PC-9 (cell line): Measurements from ENCODE around the gene RGL2. TPM values are rescaled to one million over a fixed set of nuclear protein-coding genes. Genes with fewer than 3 reads are reported as not detected.
"Not testable (repeated sequence)": the region's sequence is repeated elsewhere in the genome, so short reads cannot be mapped to it uniquely, and the experiment has no call there.

Source experiments
- BruUV-seq: library from RNA; stranded (reverse); fragments of 400-500 nt; replicated peaks from 2 replicates; lab custom pipeline; 2021; lab: Mats Ljungman, UMichigan
- CTCF ChIA-PET: fragments of 300-600 bp; sonication (Branson Sonifier 250); formaldehyde crosslinking; loops from one replicate; lab custom pipeline; 2022; ENCODE audit warnings: antibody characterized with exemption; lab: Charles Lee
- POLR2A ChIA-PET: fragments of 300-600 bp; sonication (Branson Sonifier 250); formaldehyde crosslinking; loops from one replicate; lab custom pipeline; 2022; ENCODE audit warnings: antibody characterized with exemption; ENCODE audit not compliant: unreplicated experiment; lab: Charles Lee
- DNase-seq, 2 experiments: peaks; one replicate each; pipeline versions ENCODE4 v3.0.0 to v3.0.0-alpha.2; 2015 to 2022; ENCODE audit warnings: mixed read lengths in 1 of 2
- H2AFZ ChIP-seq: fragments of 200-600 bp; sonication (generic); 2 replicates; pipeline ENCODE4 v1.8.1; 2017; ENCODE audit warnings: antibody characterized with exemption
- H3F3A ChIP-seq: fragments of 200-600 bp; sonication (generic); 2 replicates; pipeline ENCODE4 v1.8.1; 2017; ENCODE audit warnings: antibody characterized with exemption, mild to moderate bottlenecking, low read depth; ENCODE audit not compliant: insufficient read depth
- H3K27ac ChIP-seq: fragments of 200-600 bp; sonication (generic); 2 replicates; pipeline ENCODE4 v1.6.1; 2016; ENCODE audit warnings: mixed run types
- H3K27me3 ChIP-seq: fragments of 200-600 bp; sonication (generic); 2 replicates; pipeline ENCODE4 v1.6.1; 2016; ENCODE audit warnings: low read depth, mixed run types; ENCODE audit not compliant: insufficient read depth
- H3K36me3 ChIP-seq: fragments of 200-600 bp; sonication (generic); 2 replicates; pipeline ENCODE4 v1.6.1; 2016; ENCODE audit warnings: low read depth, mixed run types
- H3K4me1 ChIP-seq: fragments of 200-600 bp; sonication (generic); replicated peaks from 2 replicates; pipeline ENCODE4 v1.6.1; 2016; ENCODE audit warnings: mixed run types; ENCODE audit not compliant: insufficient read depth
- H3K4me2 ChIP-seq: fragments of 200-600 bp; sonication (generic); 2 replicates; pipeline ENCODE4 v1.6.1; 2017; ENCODE audit warnings: mixed run types
- H3K4me3 ChIP-seq: fragments of 200-600 bp; sonication (generic); 2 replicates; pipeline ENCODE4 v1.6.1; 2016; ENCODE audit warnings: mixed run types
- H3K79me2 ChIP-seq: fragments of 200-600 bp; sonication (generic); 2 replicates; pipeline ENCODE4 v1.6.1; 2017; ENCODE audit warnings: low read depth, mixed run types
- H3K9me2 ChIP-seq: fragments of 200-600 bp; sonication (generic); 2 replicates; pipeline ENCODE4 v1.8.1; 2017; ENCODE audit warnings: mild to moderate bottlenecking; ENCODE audit not compliant: insufficient read depth
- H3K9me3 ChIP-seq: fragments of 200-600 bp; sonication (generic); 2 replicates; pipeline ENCODE4 v1.8.1; 2016; ENCODE audit warnings: low read depth; ENCODE audit not compliant: insufficient read depth
- H4K20me1 ChIP-seq: fragments of 200-600 bp; sonication (generic); 2 replicates; pipeline ENCODE4 v1.8.1; 2017; ENCODE audit not compliant: insufficient read depth
- EZH2 ChIP-seq: fragments of 200-600 bp; sonication (generic); IDR thresholded peaks from 2 replicates; pipeline ENCODE4 v1.8.0; 2017; ENCODE audit warnings: antibody characterized with exemption, low read depth
- intact Hi-C: fragments of 100-400 bp; cut with micrococcal nuclease; formaldehyde crosslinking; loops from one replicate; pipeline ENCODE4 v1.10.0; 2022; ENCODE audit not compliant: unreplicated experiment
- total RNA-seq: library from RNA; stranded (reverse); gene quantifications from 2 replicates; pipeline ENCODE4 v1.2.3, GENCODE V29; 2021
- TF ChIP-seq, protein P1 (sequence below): fragments of 200-600 bp; sonication (generic); conservative IDR thresholded peaks from 2 replicates; pipeline ENCODE4 v1.6.1; 2017; ENCODE audit warnings: mixed run types, antibody characterized with exemption, mild to moderate bottlenecking, moderate library complexity

The RGL2 gene
- total RNA-seq, 1 experiment from 2014 or later = 102 TPM

DNA sequence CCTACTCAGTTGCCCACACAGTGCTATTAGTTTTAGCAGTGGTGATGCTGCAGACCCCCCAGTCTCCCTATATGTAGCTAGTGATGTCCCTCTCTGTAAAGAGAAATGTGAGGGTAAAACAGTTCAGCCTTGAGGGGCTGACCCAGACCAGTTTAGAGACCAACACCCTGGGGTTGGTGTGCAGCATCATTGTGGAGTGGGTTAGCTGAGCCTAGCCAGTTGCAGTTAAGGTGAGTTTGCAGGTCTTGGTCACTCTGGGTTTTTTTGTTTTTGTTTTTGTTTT, 22.2 kb downstream of the RGL2 start:
- H3K4me2 ChIP-seq = peak overlapping the region; percentile 96
- peaks cover 42% of the 10 kb centered on the region for H3K79me2 ChIP-seq
- H3F3A ChIP-seq = peaks cover 89% of the 10 kb centered on the region
- BruUV-seq = no TSS peak
- H3K4me1 ChIP-seq = peaks cover 36% of the 10 kb centered on the region
- ChIA-PET POLR2A (no interaction called here), CTCF (interaction anchor here (0.6 kb wide), 1 partner anchor 443 kb away, joined by 3 read pairs; no protein-coding TSS in a partner anchor)
- TF ChIP-seq, protein P1, sequence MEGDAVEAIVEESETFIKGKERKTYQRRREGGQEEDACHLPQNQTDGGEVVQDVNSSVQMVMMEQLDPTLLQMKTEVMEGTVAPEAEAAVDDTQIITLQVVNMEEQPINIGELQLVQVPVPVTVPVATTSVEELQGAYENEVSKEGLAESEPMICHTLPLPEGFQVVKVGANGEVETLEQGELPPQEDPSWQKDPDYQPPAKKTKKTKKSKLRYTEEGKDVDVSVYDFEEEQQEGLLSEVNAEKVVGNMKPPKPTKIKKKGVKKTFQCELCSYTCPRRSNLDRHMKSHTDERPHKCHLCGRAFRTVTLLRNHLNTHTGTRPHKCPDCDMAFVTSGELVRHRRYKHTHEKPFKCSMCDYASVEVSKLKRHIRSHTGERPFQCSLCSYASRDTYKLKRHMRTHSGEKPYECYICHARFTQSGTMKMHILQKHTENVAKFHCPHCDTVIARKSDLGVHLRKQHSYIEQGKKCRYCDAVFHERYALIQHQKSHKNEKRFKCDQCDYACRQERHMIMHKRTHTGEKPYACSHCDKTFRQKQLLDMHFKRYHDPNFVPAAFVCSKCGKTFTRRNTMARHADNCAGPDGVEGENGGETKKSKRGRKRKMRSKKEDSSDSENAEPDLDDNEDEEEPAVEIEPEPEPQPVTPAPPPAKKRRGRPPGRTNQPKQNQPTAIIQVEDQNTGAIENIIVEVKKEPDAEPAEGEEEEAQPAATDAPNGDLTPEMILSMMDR = no peak
- no peak for TF ChIP-seq EZH2
- H3K27ac ChIP-seq = peak overlapping the region; percentile 79
- peaks cover 44% of the 10 kb centered on the region for H3K36me3 ChIP-seq
- intact Hi-C loops = loop anchor here (2.0 to 10.0 kb wide), 2 partner anchors 22 to 72 kb away; partner anchors contain the start of genes HSD17B8, RGL2, RING1 and RXRB
- no peaks in the 10 kb centered on the region for H3K9me3 ChIP-seq
- no peak for DNase-seq
- no peaks in the 10 kb centered on the region for H3K9me2 ChIP-seq
- H4K20me1 ChIP-seq = peaks cover 36% of the 10 kb centered on the region
- no peak overlapping the region for H2AFZ ChIP-seq
- H3K27me3 ChIP-seq = no peaks in the 10 kb centered on the region
- peak overlapping the region; percentile 70; the same call in 1 of the 2 replicates for H3K4me3 ChIP-seq

DNA sequence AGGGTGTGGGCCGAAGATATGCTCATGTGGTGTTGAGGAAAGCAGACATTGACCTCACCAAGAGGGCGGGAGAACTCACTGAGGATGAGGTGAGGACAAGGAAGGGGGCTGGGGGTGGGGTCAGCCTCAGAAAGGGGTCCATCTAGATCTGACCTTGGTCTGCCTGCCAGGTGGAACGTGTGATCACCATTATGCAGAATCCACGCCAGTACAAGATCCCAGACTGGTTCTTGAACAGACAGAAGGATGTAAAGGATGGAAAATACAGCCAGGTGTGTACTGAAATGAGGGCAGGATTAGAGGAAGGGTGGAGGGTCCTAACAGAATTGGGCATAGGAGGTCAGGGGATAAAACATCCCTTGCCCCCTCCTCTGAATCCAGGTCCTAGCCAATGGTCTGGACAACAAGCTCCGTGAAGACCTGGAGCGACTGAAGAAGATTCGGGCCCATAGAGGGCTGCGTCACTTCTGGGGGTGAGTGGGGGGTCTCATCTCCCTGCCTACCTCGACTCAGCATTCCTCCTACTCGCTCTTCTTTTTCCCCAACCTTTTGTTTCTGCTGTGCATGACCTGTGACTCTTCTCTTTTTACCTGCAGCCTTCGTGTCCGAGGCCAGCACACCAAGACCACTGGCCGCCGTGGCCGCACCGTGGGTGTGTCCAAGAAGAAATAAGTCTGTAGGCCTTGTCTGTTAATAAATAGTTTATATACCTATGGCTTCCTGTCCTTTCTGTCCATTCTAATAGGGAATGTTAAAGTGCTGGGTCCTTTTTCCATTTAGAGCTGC, 22.8 kb downstream of the RGL2 start:
- CTCF ChIA-PET = interaction anchor here (0.6 to 0.7 kb wide), 2 partner anchors 11 to 443 kb away, joined by 3 to 5 read pairs; no protein-coding TSS in a partner anchor
- peaks cover 37% of the 10 kb centered on the region for H3K4me1 ChIP-seq
- peaks cover 36% of the 10 kb centered on the region for H4K20me1 ChIP-seq
- POLR2A ChIA-PET, H3K9me3 ChIP-seq, H2AFZ ChIP-seq, H3K27me3 ChIP-seq, H3K9me2 ChIP-seq: not testable (repeated sequence)
- TSS peak; percentile 36 for BruUV-seq
- H3K4me2 ChIP-seq = peak overlapping the region; percentile 96
- peak overlapping the region; percentile 79 for H3K27ac ChIP-seq
- intact Hi-C loops = loop anchor here (2.0 to 10.0 kb wide), 2 partner anchors 23 to 71 kb away; partner anchors contain the start of genes HSD17B8, RGL2, RING1 and RXRB
- peaks cover 45% of the 10 kb centered on the region for H3K79me2 ChIP-seq
- H3K4me3 ChIP-seq = peak overlapping the region; percentile 70; the same call in 1 of the 2 replicates
- peak in 1 of 2 experiments; percentile 15 for DNase-seq
- peaks cover 44% of the 10 kb centered on the region for H3K36me3 ChIP-seq
- peaks cover 84% of the 10 kb centered on the region for H3F3A ChIP-seq

GRCh38 chr6:33273924-33274902, 24.5 kb downstream of the RGL2 start:
- Histone ChIP-seq H3K4me3 (peak overlapping the region; percentile 70), H3F3A (peaks cover 70% of the 10 kb centered on the region), H3K27ac (peak overlapping the region; percentile 79), H3K79me2 (peaks cover 56% of the 10 kb centered on the region), H3K4me1 (peaks cover 39% of the 10 kb centered on the region), H3K36me3 (peaks cover 44% of the 10 kb centered on the region), H3K9me2 (no peaks in the 10 kb centered on the region), H2AFZ (no peak overlapping the region), H4K20me1 (peaks cover 36% of the 10 kb centered on the region), H3K9me3 (no peaks in the 10 kb centered on the region), H3K4me2 (peak overlapping the region; percentile 96), H3K27me3 (no peaks in the 10 kb centered on the region)
- CTCF ChIA-PET = interaction anchor here (0.6 kb wide), 1 partner anchor 1273 kb away, joined by 6 read pairs; no protein-coding TSS in a partner anchor
- POLR2A ChIA-PET = interaction anchor here (0.7 kb wide), 2 partner anchors 13 to 15 kb away, joined by 3 read pairs; partner anchors contain the start of gene PFDN6
- TF ChIP-seq, protein P1 = no peak
- TF ChIP-seq EZH2 = no peak
- DNase-seq = peak in 1 of 2 experiments; percentile 18
- BruUV-seq = no TSS peak
- intact Hi-C loops = loop anchor here (10.0 kb wide), 1 partner anchor 69 kb away; the partner anchor contains the start of genes HSD17B8, RING1, RXRB and SLC39A7
